Suppressor macrophage treated with lipopolysaccharide for 1 hour (primary cell): ENCODE measurements around the gene MEGF6.

ENCODE experiments used
- DNase-seq, 3 donors: peaks; one replicate each; pipeline ENCODE4 v3.0.0-alpha.2; 2020 to 2022

Gene MEGF6

DNA sequence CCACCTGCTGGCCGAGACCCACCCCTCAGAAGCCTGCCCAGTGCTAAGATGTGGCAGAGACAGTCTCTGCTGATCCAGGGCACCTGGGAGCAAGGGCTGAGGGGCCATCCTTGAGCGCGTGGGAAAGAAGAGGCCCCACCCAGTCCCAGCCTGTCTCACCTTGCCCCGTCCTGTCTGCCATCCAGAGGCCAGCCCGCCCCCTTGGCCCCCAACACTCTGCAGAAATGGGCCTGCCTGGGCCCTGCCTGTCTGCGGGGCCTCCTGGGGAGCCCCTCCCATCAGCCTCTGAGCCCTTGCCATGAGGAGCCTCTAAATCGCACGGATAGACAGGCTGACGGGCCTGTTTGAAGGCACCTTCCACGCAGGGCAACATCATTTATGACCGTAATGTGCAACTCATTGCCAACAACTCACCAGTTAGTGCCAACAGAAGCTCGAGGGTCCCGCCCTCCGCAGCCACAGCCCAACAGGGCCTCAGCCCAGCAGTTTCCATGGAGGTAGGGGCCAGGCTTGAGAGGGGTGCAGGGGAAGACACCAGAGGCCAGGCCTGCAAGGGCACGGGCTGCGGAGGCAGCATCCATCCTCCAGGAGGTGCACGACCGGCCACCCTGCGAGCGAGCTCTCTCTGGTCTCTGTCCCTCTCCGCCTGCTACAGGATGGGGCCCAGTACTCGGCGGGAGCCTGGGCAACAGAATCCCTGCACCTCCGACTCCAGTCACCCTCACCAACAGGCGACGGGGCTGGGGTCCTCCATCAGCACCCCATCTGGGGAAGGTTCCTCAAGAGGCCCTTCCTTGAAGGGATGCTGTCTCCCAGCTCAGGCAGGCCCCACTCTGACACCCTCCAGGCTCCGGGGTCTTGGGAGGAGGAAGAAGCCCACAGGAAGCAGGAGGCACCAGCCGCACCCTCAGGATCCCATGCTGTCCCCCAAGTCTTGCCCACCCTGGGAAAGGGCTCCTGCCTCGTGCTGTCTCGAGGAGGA lies 78.0 kb downstream of the MEGF6 start:
- no peak for DNase-seq

DNA sequence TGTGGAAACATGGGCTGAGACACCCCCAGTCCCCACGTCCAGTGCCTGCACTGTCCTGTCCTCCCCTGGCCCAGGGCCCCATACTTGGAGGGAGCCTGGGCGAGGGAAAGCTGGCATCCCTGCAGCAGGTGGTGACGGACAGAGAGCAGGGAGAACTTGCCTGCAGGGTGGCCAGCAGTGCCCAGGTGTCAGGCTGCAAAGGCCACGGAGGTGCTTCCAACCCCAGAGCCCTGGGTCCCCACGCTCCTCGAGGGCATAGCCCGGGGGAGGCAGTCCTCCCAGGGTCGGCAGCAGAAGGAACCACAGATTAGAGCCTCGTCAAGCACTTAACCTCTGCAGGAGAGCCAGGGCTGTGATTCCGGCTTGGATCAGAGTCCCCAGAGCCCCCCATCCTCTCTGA lies 79.4 kb downstream of the MEGF6 start:
- no peak for DNase-seq

DNA sequence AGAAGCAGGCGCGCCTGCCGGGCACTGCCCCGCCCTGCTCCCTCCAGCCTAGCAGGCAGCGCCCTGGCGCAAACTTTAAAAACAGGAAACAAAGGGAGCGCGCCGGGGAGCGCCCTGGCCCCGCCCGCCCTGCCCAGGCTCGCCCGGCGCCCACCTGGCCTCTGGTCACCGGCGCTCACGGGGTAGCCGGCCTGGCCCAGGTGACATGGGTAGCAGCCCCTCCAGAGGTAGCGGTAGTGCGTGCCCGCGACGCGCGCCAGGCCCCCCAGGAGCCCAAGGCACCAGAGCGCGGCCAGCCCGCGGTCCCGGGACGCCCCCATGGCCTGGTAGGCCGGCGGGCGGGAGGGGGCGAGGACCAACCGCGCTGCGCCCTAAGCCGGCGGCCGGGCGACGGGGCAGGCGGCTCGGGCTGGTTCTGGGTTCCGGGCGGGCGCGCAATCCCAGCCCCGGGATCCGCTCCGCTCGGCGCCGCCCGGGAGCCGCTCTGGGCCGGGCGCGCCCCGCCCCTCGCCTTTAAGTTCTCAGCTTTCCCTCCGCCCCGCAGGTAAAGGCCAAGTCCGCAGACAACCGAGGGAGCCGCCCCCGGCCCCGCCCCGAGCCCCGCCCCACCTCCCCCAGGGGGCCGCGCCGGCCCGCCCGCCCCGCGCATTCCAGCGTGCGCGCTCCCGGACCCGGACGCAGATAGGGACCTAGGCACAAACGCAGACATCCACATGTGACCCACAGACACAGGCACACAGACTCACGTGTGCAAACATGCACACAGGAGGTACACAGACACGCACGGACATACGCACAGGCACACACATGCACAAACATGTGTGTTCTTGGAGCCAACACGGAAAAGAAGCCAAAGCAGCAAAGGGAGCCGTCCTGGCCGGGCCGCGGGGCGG lies 80.1 kb downstream of the MEGF6 start:
- peak; percentile 55 to 78 (median 69) for DNase-seq

DNA sequence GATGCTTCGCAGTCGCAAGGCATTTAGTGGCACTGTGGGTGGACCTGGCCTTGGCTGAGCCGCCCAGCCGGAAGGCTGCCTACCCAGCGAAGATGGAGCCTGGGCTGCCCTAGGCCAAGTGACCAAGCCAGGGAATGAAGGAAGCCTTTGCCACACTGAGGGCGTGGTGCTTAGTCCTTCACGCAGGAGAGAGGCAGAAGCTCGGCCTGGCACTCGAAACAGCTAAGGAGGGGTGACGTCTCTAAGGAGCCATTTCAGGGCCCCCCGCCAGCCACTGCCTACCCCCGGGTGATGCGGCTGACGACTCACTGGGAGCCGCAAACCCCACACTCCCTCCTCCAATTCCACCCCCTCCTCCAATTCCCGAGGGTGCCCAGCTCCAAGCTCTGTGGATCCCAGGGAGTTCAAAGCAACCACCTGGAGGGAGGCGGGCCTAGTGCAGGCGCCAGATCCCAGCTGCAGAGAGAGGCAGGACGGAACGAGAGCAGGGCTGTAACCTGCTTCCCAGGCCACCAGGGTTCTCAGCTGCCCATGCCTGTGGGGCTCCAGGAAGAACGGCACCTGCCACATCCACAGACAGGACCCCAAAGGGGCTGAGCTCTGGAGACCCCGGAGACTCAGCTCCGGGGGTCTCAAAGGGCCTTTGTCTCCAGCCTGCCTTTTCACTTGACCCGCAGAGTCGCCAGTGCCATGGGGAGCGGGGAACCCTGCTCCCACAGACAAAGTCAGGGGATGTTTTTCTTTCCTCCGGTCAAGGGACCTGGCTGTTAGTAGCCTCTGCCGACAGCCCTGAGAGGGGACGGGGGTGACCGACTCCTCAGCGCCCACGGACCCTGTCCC lies 81.0 kb downstream of the MEGF6 start:
- DNase-seq, result no peak

DNA sequence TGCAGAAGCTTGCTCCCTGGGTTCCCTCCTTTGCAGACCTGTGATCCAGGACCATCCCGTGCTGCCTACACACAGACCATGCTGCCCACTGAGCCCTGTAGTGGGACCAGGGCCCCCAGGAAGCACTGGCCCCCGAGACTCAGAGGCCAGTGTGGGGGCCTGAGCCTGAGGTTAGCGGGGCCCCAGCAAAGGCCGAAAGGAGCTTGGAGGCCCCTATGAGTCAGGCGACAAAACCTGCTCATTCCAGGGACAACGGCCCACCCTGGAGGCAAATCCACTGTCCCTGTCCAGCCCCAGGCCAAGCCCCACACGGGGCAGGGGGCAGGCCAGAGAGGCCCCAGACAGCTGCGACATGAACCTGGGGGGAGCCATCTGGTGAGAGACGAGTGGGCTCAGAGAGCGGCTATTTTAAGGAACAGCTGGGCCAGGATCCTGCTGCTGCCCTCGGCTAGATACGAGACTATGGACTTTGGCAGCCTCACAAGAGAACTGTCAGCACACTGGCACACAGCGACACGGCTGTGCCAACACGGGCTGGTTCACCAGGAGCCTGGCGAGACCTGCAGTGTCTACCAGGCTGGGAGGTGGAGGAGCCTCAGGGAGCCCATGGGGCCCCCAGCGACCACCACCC lies 82.1 kb downstream of the MEGF6 start:
- no peak for DNase-seq

DNA sequence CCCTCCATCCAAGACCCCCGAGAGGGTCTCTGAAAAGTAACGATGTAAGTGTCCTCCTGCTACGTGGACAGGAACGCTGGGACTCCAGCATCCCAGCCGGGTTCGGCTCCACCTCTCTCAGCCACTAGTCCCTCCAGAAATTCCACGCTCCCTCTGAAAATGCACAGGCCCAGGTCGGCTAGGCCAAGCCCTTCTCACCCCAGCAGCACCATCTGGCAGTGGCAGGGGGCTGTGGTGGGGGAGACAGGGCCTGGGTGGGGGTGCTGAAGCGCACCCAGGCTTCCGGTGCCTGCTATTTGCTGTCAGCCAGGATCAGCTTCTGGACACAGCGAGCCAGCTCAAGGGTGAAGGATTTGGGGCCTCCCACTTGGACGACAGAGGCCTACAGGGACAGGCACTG lies 83.5 kb downstream of the MEGF6 start:
- DNase-seq, result no peak

DNA sequence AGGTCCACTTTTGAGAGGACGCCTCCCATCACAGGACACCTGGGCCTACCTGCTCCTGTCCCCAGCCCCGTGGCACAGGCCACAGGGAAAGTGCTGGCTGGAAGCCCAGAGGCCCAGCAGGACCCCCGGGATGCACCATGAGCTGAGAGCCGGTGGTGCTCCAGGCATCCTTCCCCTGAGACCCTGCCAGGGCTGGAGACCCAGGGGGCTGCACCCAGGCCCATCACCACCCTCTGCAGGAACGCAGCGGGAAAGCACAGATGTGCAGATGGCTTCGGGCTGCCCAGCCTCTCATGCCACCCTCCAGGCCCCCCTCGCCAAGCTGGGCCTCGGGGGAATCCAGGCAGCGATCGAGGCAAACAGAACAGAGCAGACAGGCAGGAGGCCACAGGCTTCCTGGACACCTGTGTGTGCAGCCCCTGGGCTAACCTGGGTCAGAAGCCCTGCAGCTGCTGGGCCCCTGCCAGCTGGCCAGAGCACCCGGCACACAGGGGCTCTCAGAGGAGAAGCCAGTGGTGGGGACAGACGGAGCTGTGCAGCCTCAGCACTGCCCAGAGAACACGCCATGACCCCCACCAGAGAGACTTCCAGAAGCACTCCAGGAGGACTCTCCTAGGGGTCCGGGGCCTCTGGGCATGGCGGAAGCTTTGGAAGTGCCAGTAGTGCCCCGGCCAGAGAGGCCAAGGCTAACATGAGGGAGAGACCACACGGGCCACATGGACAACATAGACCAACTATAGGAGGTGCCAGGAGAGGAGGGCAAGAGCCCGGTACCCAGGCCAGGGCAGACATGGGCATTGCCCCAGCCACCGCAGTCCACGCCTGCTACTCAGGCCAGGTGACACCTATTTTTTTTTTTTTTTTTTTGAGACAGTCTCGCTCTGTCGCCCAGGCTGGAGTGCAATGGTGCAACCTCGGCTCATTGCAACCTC lies 85.5 kb downstream of the MEGF6 start:
- no peak for DNase-seq

DNA sequence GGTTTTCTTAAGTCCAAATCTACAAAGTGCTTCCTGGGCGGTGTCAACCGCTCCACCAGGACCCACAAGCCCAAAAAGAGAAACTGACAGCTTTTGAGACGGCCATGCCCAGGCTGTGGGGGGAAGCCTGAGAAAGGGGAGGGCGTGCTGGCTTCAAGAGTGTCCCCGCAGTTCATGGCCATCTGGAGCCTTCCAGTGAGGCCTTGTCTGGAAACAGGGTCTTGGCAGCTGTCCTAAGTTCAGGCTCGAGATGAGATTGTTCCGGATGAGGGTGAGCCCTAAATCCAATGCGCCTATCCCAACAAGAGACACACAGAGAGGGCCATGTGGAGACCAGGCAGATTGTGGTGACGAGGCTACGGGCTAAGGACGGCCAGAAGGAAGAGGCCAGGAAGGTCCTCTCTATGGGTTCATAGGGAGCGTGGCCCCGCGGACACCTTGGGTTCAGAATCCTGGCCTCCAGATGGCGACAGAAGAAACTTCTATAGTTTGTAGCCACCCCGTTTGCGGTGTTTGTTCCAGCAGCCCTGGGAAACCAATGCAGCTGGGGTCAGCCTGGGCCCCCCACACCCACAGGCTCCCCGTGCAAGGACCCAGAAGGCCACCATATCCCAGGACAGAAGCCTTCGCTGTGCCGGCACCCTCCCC lies 86.6 kb downstream of the MEGF6 start:
- no peak for DNase-seq

DNA sequence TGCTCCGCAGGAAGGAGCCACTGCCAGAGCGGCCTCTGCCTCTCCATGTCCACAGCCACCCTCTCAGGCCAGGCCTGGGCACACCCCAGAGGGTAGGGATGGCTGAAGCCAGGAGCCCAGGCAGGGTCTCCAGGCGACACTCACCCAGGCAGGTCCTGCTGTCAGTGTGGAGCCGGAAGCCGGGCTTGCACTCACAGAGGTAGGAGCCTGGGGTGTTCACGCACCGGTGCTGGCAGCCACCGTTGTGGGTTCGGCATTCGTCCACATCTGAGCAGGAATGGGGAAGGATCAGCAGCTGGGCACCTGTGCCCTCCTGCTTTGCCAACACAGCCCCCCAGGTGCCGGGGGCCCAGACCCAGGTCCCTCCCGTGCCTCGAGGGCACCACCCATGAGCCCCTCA lies 87.3 kb downstream of the MEGF6 start:
- no peak for DNase-seq

DNA sequence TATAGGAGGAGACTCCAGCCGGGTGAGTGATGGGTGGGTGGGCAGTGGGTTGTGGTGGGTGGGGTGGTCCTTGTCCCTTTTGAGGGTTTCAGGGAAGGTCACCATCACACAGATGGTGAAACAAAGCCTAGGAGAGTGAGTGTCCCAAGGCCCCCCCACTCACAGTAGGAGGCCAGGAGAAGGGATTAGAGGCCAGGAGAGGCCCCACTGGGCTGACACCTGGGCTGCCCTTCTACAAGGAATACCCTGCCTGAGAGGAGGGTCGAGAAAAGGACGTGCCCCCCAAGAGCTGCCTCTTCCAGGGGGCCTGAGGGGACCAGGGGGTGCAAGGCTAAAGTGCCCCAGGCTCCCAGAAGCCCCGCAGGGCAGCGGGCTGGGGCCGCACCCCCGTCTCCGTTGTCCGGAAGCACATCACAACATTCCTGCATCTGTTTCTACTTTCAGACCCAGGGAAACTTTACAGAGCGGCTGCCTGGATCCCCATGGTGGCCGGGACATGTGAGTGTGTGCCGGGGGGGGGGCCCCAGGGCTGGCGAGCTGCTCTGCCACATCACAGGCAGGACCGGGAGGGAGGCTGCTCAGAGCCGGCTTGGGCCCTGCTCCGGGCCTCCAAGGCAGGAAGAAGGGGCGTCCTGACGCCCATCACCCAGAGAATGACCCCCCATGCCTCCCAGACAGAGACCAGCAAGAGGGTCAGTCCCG lies 88.6 kb downstream of the MEGF6 start:
- DNase-seq, result no peak

DNA sequence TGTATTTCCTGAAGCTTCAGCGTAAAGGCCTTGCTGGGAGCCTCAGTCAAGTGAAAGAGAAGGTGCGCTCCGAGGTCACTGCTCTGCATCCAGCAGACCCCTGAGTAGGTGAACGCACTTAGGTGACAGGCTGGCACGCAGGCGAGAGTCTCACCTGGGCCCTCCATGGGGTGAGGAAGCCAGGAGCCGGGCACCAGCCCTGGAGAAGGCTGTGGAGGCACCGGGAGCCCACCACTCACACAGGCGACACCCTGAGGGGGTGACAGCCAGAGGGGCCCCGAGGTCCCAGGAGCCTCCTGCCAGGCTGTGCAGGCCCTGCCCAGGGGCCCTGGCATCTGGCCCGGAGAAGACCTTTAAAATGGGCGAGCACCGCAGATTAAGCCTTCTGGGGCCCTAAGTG lies 89.2 kb downstream of the MEGF6 start:
- no peak for DNase-seq

DNA sequence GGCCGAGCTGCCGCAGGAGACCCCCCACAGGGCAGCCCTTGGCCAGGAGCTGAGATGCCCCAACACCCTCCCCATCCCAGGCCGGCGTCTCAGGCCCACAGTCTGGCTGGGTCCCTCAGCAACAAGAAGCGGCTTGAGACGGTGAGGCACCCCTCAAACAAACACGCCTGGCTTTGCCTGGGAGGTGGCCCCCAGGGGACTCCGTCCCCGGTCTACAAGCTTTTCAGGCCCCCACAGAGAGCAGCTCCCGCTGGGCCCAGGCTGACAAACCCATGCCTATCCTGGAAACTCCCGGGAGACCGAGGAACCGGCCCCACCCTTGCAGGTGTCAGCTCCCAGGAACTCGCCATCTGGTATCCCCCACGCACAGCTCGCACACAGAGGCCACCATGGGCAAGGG lies 89.9 kb downstream of the MEGF6 start:
- DNase-seq, result no peak

DNA sequence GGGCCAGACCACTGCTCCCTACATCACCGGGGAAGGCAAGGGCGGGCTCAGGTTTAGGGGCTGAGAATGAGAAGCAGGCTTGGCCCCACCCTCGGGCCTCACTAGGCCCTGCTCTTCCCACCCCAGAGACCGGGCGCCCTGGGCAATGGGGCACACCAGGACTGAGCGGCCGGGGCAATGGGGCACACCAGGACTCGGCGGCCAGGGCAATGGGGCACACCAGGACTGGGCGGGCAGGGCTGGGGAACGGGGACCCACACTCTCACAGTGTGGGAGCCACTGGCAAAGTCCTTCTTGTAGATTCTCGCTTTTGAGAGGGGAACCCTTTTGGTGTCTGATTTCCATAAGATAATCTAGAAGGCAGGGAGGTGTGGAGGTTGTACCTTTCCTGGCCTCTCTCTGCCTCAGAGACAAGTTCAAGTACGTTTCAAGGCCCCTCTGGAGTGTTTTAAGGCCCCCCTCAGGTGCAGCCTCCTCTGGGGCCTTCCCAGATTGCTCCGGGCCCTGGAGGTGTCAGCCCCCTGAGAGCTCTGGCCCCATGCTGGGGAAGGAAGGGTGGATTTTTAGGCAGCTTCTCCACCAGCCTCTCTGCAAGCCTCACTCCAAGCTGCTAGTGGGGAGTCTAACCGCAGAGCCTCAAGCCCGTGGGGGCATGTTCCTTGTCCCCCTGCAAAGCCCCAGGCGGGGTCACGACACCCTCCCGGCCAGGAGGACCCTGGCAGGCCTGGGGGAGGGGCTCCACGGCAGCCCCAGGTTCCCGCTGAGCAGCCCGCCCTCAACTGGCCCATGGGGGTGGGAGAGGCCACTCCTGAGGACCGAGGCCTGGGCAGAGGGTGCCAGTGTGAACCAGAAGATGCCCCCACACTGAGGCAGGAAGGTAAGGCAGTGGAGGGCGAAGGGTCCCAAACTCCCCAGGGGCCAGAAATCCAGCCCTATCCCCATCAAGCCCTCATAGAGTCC lies 90.6 kb downstream of the MEGF6 start:
- DNase-seq, result no peak

DNA sequence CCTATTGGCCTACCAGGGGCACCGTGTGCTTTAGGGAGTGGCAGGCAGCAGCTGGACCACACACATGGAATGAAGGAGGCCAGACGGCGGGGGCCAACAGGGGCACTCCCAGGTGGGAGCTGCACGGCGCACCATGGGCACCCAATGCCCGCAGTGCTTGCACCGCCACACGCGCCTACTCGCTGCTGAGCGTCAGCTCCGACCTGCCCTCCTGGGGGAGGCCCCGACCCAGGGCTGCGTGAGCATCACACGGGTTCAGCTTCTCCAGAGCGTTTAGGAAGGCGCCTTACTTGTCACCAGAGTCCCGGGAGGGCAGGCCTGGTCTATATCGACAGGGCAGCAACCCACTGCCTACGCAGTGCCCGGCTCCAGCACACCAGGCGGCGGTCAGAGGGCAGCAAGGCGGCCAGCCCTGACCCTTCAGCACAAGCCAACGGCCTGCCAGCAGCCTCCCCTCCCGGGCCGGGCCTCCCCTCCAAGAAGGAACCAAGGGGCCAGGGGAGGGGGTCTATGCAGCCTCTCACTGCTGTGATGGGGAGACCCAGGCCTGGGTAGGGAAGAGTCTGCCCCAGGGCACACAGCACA lies 91.9 kb downstream of the MEGF6 start:
- DNase-seq, result no peak

DNA sequence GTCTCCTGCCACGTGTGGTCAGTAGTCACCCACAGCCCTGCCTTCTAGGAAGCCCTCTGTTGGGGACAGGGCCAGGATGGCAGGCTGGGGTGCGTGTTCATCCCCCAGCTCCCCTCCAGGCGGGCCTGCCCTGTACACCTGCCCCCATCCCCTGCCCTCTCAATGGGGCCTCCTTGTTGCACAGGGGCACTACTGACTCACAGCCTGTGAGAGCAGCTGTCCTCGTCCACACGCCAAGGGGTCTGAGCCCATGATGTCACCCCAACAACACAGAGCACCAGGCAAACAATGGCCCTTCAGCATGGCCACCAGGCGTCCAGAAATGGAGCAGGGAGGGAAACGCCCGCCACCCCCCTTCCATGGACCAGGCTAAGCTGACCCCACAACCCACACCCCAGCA lies 92.6 kb downstream of the MEGF6 start:
- no peak for DNase-seq

DNA sequence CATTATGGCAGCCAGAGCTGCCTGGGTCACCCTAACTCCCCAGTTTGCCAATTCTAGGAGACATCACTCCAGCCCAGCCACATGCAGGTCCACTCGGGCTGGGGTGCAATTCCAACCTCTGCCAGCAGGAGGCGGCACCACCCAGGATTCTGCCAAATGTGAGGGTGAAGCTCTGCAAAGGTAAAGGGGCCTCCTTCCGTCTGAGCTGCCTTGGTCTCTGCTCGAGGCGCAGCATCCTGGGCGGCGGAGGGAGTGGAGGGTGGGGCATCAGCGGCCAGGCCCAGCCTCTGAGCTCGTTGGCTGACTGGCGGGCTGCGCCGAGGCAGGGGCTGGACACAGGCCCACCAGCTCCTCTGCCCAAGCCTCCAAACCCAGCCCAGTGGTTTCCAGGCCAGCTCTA lies 93.1 kb downstream of the MEGF6 start:
- DNase-seq, result no peak

DNA sequence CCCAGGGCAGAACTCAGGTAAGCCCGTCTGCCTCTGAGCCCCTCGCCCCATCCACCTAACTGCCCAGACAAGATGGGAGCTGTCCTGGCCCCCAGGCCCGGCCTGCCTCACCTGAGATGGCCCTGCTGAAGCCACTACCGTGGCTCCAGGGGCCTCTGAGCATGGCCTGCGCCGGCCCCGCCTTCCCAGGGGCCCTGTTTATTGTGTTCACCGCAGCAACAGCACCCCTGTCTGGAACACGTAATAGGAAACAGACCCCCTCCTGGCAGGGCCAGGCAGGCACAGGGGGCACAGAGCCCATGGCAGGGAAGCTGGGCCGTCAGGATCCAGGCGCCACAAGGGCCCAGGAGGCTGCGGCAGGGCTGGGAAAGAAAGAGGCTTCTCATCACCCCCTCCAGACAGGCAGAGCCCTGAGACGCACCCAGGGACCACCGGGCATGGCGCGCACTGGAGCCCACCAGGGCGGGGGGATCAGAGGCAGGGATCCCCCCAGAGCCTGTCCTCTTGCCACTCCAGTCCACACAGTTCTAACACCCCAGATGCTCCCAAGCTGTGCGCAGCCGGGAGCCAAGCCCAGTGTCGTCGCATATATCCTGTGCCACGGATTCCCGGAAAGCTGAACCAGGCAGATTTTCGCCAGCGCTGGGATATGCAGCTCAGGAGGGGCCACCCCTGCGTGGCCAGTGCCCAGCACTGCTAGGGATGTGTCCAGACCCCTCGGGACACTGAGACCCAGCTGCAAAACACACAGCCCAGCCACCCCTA lies 94.2 kb downstream of the MEGF6 start:
- DNase-seq, result no peak

DNA sequence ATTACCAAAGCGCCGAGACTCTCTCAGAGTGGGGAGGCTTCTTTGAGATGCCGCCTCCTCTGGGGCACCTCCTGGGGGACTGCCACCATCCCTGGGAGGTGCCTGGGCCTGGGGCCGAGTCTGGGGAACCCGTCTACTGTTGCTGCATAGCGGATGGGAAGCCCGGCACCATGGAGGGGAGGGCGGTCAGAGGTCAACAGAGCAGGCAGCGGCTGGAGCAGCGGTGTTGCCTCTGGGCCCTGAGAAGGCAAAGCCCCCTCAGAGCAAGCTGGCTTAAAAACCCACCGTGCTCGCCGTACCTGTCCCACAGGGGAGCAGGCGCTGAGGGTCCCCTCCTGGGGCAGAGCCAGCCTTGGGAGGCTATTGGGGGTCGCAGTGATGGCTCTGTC lies 94.8 kb downstream of the MEGF6 start:
- DNase-seq, result no peak
